HepG2 (cell line): ENCODE data around the gene EBF4. TPM values are rescaled to one million over a fixed set of nuclear protein-coding genes. Genes with fewer than 3 reads are reported as not detected.
A peak's percentile ranks its signal among the peaks of the same experiment; 100 is the strongest.

Experiments
- ELF4 ChIP-seq: sonication (generic); formaldehyde crosslinking; IDR thresholded peaks from 2 replicates; pipeline ENCODE4 v1.5.0; 2020; ENCODE audit warnings: missing genetic modification reagents, mild to moderate bottlenecking, moderate library complexity, borderline replicate concordance
- ESRRA ChIP-seq: sonication (generic); formaldehyde crosslinking; IDR thresholded peaks from 2 replicates; pipeline ENCODE4 v1.5.1; 2020; ENCODE audit warnings: mild to moderate bottlenecking, low read depth, missing genetic modification reagents
- HOXA3 ChIP-seq: sonication (generic); formaldehyde crosslinking; IDR thresholded peaks from 2 replicates; pipeline ENCODE4 v1.5.0; 2020; ENCODE audit warnings: missing genetic modification reagents
- MAZ ChIP-seq, 2 experiments: sonication (generic) in 1 of 2; formaldehyde crosslinking in 1 of 2; IDR thresholded peaks; 2 replicates each; pipeline versions ENCODE4 v1.5.0 to v1.6.1; 2012 to 2020; ENCODE audit warnings: low read depth in 2 of 2, mild to moderate bottlenecking in 2 of 2, borderline replicate concordance in 1 of 2, improper control_type of control experiment in 1 of 2, low read length in 1 of 2, missing genetic modification reagents in 1 of 2, moderate library complexity in 1 of 2
- NR2F6 ChIP-seq, 2 experiments: IDR thresholded peaks; 2 replicates each; pipeline ENCODE4 v1.6.1; 2016; ENCODE audit warnings: antibody characterized with exemption in 1 of 2, mild to moderate bottlenecking in 1 of 2
- NRL ChIP-seq: sonication (generic); formaldehyde crosslinking; IDR thresholded peaks from 2 replicates; pipeline ENCODE4 v1.5.0; 2020; ENCODE audit warnings: missing genetic modification reagents, mild to moderate bottlenecking, moderate library complexity, borderline replicate concordance
- RARA ChIP-seq: IDR thresholded peaks from 2 replicates; pipeline ENCODE4 v1.6.1; 2016; ENCODE audit warnings: missing genetic modification reagents, missing compliant biosample characterization
- RXRA ChIP-seq: sonication (generic); formaldehyde crosslinking; IDR thresholded peaks from 2 replicates; pipeline ENCODE4 v1.5.1; 2020; ENCODE audit warnings: missing genetic modification reagents
- SNAPC2 ChIP-seq: sonication (generic); formaldehyde crosslinking; IDR thresholded peaks from 2 replicates; pipeline ENCODE4 v1.8.1; 2022; ENCODE audit warnings: mild to moderate bottlenecking, missing genetic modification reagents
- ZKSCAN1 ChIP-seq: fragments of 150-350 bp; IDR thresholded peaks from 2 replicates; pipeline ENCODE4 v1.6.1; 2014; ENCODE audit warnings: low read length
- ZNF225 ChIP-seq: sonication (generic); formaldehyde crosslinking; IDR thresholded peaks from 2 replicates; pipeline ENCODE4 v1.4.0; 2020; ENCODE audit warnings: mild to moderate bottlenecking, missing genetic modification reagents
- ZNF296 ChIP-seq: sonication (generic); formaldehyde crosslinking; conservative IDR thresholded peaks from 2 replicates; pipeline ENCODE4 v1.5.0; 2020; ENCODE audit warnings: mild to moderate bottlenecking, missing genetic modification reagents
- ZNF343 ChIP-seq: sonication (generic); formaldehyde crosslinking; IDR thresholded peaks from 2 replicates; pipeline ENCODE4 v1.4.0; 2020; ENCODE audit warnings: mild to moderate bottlenecking, missing genetic modification reagents
- ZNF441 ChIP-seq: sonication (generic); formaldehyde crosslinking; IDR thresholded peaks from 2 replicates; pipeline ENCODE4 v1.7.0; 2021; ENCODE audit warnings: missing genetic modification reagents, borderline replicate concordance
- ZNF549 ChIP-seq: sonication (generic); formaldehyde crosslinking; IDR thresholded peaks from 2 replicates; pipeline ENCODE4 v1.5.0; 2020; ENCODE audit warnings: missing genetic modification reagents
- ZNF674 ChIP-seq: sonication (generic); formaldehyde crosslinking; IDR thresholded peaks from 2 replicates; pipeline ENCODE4 v1.5.0; 2020; ENCODE audit warnings: low read depth, mild to moderate bottlenecking, missing genetic modification reagents
- ZNF709 ChIP-seq: sonication (generic); formaldehyde crosslinking; IDR thresholded peaks from 2 replicates; pipeline ENCODE4 v1.5.0; 2020; ENCODE audit warnings: mild to moderate bottlenecking, missing genetic modification reagents
- ZNF879 ChIP-seq: sonication (generic); formaldehyde crosslinking; IDR thresholded peaks from 2 replicates; pipeline ENCODE4 v1.8.1; 2023; ENCODE audit warnings: missing genetic modification reagents
- polyA plus RNA-seq, 8 experiments: library from polyadenylated mRNA; depleted of rRNA in 3 of 8; stranded (reverse) in 7 of 8; unstranded in 1 of 8; fragments of >200 nt; fragmentation: Illumina TruSeq in 4 of 8; extraction: Trizol in 4 of 8; gene quantifications; 2 replicates each; pipeline versions ENCODE4 v1.2.1 to v1.2.3, GENCODE V29; 2011 to 2016; ENCODE audit warnings: low read depth in 4 of 8, missing spikeins in 1 of 8, mixed read lengths in 1 of 8; ENCODE audit not compliant: insufficient read depth in 1 of 8
- total RNA-seq, 5 experiments: library from RNA; depleted of rRNA; stranded (reverse); fragments of >200 nt; fragmentation: Illumina TruSeq; extraction: Trizol; gene quantifications; 2 replicates each; pipeline ENCODE4 v1.2.3, GENCODE V29; 2016; ENCODE audit warnings: low read depth in 1 of 5
- TF ChIP-seq, protein P1 (sequence below): sonication (generic); formaldehyde crosslinking; IDR thresholded peaks from 2 replicates; pipeline ENCODE4 v1.5.1; 2020; ENCODE audit warnings: mild to moderate bottlenecking, moderate library complexity, missing genetic modification reagents
- TF ChIP-seq, protein P2 (sequence below): IDR thresholded peaks from 2 replicates; pipeline ENCODE4 v1.6.1; 2016; ENCODE audit warnings: missing compliant biosample characterization, missing genetic modification reagents, borderline replicate concordance
- TF ChIP-seq, protein P3 (sequence below): sonication (generic); formaldehyde crosslinking; IDR thresholded peaks from 2 replicates; pipeline ENCODE4 v1.8.1; 2023; ENCODE audit warnings: mild to moderate bottlenecking, moderate library complexity, missing genetic modification reagents
- TF ChIP-seq, protein P4 (sequence below): sonication (generic); formaldehyde crosslinking; IDR thresholded peaks from 2 replicates; pipeline ENCODE4 v1.5.1; 2020; ENCODE audit warnings: mild to moderate bottlenecking, missing genetic modification reagents

The EBF4 gene
- total and polyA plus RNA-seq, 2 of the 13 experiments (the other 11 are each of a cell fraction or from before 2014, with no cell fraction given) = 0.84 to 2.2 TPM

DNA sequence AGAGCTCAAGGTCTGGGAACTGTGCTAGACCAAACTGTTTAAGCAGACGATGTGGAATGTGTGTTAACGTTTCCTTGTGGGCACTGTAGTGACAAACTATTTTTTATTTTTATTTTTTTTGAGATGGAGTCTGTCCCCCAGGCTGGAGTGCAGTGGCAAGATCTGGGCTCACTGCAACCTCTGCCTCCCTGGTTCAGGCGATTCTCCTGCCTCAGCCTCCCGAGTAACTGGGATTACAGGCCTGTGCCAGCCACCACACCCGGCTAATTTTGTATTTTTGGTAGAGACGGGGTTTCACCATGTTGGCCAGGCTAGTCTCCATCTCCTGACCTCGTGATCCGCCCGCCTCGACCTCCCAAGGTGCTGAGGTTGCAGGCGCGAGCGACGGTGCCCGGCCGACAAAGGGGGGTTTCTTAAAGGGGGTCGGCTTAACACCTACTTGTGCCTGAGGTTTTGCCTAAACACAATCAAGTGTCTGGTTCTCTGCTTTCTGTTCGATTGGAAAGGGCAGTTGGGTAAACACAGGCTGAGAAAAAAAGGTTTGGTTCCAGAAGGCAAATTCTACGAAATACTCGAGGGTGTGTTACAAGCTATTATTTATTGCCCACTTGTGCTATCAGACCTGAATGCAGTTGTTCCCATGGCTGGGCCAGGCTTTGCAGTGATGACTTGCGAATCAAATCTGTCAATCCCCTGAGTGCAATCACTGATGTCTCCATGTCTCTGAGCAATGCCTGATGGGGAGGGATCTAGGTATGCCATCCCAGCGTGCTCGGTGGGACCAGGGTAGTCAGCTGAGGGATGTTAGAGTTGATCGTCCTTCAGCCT is 38.8 kb upstream of the EBF4 start (continued):
- TF ChIP-seq ELF4 (CRISPR knock-in tag) = no peak
- TF ChIP-seq ZKSCAN1 = no peak
- no peak for TF ChIP-seq ZNF549 (CRISPR knock-in tag)
- peak; percentile 8; the same call in 1 of the 2 replicates for TF ChIP-seq ESRRA
- 0 out of 2 replicates have a peak, but pooled peaks have one; percentile 35 for TF ChIP-seq ZNF441 (CRISPR knock-in tag)
- no peak for TF ChIP-seq ZNF296
- no peak for TF ChIP-seq ZNF343 (CRISPR knock-in tag)
- TF ChIP-seq, protein P1, sequence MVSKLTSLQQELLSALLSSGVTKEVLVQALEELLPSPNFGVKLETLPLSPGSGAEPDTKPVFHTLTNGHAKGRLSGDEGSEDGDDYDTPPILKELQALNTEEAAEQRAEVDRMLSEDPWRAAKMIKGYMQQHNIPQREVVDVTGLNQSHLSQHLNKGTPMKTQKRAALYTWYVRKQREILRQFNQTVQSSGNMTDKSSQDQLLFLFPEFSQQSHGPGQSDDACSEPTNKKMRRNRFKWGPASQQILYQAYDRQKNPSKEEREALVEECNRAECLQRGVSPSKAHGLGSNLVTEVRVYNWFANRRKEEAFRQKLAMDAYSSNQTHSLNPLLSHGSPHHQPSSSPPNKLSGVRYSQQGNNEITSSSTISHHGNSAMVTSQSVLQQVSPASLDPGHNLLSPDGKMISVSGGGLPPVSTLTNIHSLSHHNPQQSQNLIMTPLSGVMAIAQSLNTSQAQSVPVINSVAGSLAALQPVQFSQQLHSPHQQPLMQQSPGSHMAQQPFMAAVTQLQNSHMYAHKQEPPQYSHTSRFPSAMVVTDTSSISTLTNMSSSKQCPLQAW (CRISPR knock-in tag) = 0 out of 2 replicates have a peak, but pooled peaks have one; percentile 50
- TF ChIP-seq, protein P2, sequence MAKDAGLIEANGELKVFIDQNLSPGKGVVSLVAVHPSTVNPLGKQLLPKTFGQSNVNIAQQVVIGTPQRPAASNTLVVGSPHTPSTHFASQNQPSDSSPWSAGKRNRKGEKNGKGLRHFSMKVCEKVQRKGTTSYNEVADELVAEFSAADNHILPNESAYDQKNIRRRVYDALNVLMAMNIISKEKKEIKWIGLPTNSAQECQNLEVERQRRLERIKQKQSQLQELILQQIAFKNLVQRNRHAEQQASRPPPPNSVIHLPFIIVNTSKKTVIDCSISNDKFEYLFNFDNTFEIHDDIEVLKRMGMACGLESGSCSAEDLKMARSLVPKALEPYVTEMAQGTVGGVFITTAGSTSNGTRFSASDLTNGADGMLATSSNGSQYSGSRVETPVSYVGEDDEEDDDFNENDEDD = no peak
- no peak for TF ChIP-seq RARA (CRISPR knock-in tag)
- TF ChIP-seq ZNF709 (CRISPR knock-in tag) = 0 out of 2 replicates have a peak, but pooled peaks have one; percentile 9
- TF ChIP-seq, protein P3, sequence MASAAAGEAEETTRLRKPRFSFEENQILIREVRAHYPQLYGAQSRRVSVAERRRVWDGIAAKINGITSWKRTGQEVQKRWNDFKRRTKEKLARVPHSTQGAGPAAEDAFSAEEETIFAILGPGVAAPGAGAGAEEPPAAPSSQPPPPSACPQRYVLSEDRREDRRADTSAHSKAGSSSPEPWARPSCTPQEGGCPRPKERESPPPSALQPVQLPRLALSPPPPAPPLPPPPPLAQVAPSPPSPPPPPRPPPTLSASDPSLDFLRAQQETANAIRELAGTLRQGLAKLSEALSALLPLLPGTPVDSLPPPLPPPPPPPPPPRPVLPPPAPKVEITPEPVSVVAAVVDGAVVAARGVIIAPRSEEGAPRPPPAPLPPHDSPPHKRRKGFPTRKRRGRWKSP (CRISPR knock-in tag) = 0 out of 2 replicates have a peak, but pooled peaks have one; percentile 12
- no peak for TF ChIP-seq MAZ (IDR thresholded peaks at IDR 0.05; ENCODE audit: borderline replicate concordance, low read depth, low read length)
- 0 out of 2 replicates have a peak, but pooled peaks have one; percentile 44 for TF ChIP-seq MAZ (CRISPR knock-in tag; IDR thresholded peaks at IDR 0.05; ENCODE audit: low read depth)
- TF ChIP-seq ZNF225 (CRISPR knock-in tag) = peak; percentile 27; the same call in 1 of the 2 replicates
- peak; percentile 8; the same call in 1 of the 2 replicates for TF ChIP-seq NRL
- TF ChIP-seq ZNF674 (CRISPR knock-in tag) = no peak
- TF ChIP-seq RXRA (CRISPR knock-in tag) = no peak
- no peak for TF ChIP-seq HOXA3 (CRISPR knock-in tag)
- TF ChIP-seq, protein P4, sequence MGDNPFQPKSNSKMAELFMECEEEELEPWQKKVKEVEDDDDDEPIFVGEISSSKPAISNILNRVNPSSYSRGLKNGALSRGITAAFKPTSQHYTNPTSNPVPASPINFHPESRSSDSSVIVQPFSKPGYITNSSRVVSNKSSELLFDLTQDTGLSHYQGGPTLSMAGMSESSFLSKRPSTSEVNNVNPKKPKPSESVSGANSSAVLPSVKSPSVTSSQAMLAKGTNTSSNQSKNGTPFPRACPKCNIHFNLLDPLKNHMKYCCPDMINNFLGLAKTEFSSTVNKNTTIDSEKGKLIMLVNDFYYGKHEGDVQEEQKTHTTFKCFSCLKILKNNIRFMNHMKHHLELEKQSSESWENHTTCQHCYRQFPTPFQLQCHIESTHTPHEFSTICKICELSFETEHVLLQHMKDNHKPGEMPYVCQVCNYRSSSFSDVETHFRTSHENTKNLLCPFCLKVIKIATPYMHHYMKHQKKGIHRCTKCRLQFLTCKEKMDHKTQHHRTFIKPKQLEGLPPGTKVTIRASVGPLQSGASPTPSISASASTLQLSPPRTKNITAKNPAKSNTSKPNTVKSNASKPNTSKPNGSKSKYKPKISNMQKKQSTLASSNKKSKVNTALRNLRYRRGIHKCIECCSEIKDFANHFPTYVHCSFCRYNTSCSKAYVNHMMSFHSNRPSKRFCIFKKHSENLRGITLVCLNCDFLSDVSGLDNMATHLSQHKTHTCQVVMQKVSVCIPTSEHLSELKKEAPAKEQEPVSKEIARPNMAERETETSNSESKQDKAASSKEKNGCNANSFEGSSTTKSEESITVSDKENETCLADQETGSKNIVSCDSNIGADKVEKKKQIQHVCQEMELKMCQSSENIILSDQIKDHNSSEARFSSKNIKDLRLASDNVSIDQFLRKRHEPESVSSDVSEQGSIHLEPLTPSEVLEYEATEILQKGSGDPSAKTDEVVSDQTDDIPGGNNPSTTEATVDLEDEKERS (CRISPR knock-in tag) = no peak; the same call in 1 of the 2 replicates
- 0 out of 2 replicates have a peak, but pooled peaks have one; percentile 46 for TF ChIP-seq ZNF879
- TF ChIP-seq NR2F6 (IDR thresholded peaks at IDR 0.05) = no peak
- no peak for TF ChIP-seq NR2F6 (CRISPR knock-in tag; IDR thresholded peaks at IDR 0.05)
- no peak for TF ChIP-seq SNAPC2
